Measurements from ENCODE around the gene PRM2.
"Not testable (repeated sequence)": the region's sequence is repeated elsewhere in the genome, so short reads cannot be mapped to it uniquely, and the experiment has no call there.

The PRM2 gene

DNA sequence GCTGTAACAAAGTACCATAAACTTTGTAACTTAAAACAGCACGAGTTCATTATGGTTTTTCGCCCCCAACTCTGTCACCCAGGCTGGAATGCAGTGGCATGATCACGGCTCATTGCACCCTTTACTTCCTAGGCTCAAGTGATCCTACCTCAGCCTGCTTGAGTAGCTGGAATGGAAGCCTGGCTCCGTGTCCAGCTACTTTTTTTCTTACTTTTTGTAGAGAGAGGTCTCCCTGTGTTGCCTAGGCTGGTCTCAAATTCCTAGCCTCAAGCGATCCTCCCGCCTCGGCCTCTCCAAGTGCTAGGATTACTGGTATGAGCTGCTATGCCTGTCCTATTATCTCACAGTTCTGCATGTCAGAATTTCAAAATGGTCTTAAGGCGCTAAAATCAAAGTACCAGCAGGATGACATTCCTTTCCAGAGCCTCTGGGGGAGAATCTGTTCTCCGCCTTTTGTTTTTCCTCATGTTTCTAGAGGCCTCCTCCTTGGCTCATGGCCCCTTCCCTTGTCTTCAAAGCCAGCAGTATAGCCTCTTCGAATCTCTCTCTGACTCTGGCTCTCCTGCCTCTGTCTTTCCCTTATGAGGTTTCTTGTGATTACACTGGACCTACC, 14.9 kb upstream of the PRM2 start:
- DNase-seq: no peak
- intact Hi-C loops (cut with DNase I): no loop called here

DNA sequence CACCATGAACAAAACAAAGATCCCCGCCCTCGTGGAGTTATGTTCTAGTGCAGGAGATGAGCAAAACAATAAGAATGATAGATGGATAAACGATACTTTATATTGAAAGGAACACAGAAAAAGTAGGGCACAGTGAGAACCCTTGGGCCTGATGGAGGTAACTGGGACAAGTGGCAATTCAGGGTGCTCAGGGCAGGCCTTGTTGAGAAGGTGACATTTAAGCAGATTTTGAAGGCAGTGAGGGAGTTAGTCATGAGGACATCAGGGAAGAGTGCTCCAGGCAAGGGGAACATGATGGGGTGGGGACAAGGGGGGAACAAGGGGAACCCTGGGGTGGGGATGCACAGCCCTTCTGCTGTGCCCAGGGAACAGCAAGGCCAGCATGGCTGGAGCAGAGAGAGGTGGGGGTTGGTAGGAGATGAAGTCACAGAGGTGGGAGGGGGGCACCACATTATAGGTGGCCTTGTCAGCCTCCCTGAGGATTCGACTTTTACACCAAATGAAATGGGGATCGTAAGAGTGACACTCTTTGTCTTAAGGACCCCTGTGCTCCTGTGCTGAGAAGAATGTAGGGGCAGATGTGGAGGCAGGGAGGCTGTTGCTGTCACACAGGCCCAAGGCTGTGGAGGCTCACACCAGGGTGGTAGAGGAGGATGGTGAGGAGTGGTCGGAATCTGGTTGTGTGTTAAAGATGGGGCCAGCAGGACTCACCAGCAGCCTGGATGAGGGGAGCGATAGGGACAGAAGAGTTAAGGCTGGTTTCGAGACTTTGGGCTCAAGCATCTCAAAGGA, 14.0 kb upstream of the PRM2 start:
- intact Hi-C loops (cut with DNase I): no loop called here
- DNase-seq: no peak

DNA sequence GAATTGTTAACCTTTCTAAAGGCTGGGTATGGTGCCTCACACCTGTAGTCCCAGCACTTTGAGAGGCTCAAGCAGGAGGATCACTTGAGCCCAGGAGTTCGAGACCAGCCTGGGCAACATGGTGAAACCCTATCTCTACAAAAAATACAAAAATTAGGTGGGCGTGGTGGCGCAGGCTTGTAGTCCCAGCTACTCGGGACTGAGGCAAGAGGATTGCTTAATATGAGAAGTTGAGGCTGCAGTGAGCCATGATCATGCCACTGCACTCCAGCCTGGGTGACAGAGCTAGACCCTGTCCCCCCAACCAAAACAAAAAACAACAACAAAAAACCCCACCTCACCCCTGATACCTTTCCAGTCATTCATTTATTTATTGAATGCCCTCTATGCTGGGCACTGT, 13.4 kb upstream of the PRM2 start:
- DNase-seq; intact Hi-C loops (cut with DNase I): not testable (repeated sequence)

DNA sequence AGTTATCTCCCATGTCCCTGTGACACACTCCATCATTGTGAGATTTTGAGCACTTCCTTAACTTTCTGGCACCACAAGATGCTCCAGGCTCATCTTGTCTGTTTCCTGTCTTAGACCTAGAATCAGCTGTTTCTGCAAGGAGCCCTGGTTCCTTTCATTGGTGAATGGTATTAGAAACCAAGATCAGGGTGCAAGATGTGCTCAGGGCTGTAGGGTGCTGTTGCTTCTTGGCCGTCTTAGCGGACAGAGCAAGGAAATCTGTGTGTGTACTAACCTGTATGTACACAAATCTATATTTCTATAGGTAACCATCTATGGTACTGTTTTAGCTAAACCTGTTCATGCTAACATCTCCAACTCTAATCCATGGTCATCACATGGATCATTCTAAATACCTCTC, 12.9 kb upstream of the PRM2 start:
- intact Hi-C loops (cut with DNase I): no loop called here
- DNase-seq: no peak

DNA sequence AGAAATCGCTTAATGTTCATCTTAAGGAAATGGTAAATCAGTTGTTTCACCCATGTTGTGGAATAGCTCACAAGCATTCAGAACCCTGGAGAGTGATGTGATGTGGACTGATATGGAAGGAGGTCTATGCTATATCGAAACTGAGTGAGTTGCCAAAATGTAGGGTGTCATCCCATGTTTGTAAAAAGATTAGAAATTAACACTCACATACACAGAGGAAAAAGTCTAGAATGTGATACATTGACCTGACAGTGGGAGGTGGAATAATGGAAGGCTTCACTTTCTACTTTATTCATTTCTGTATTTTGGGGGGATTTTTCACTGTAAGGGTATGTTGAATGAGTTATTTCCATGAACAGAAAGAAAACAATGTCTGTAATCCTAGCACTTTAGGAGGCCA, 9.6 kb upstream of the PRM2 start:
- intact Hi-C loops (cut with DNase I): no loop called here
- no peak for DNase-seq

DNA sequence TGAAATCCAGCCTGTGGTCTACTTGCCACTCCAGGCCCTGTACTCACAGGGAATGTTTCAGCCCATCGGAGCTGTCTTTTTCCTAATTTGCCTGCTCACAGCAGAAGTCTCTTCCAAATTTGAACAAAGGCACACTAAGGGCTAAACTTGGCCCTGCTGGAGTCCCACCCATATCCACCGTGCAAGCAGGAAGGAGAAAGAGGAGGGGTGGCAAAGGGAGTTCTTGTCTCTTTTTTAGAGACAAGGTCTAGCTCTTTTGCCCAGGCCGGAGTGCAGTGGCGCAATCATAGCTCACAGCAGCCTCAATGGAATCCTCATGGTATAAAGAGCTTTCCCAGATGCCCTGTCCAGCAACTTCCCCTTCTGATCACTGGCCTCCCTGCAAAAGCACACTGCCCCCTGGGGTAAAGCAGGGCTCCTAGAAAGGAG, 7.6 kb upstream of the PRM2 start:
- intact Hi-C loops (cut with DNase I): no loop called here

DNA sequence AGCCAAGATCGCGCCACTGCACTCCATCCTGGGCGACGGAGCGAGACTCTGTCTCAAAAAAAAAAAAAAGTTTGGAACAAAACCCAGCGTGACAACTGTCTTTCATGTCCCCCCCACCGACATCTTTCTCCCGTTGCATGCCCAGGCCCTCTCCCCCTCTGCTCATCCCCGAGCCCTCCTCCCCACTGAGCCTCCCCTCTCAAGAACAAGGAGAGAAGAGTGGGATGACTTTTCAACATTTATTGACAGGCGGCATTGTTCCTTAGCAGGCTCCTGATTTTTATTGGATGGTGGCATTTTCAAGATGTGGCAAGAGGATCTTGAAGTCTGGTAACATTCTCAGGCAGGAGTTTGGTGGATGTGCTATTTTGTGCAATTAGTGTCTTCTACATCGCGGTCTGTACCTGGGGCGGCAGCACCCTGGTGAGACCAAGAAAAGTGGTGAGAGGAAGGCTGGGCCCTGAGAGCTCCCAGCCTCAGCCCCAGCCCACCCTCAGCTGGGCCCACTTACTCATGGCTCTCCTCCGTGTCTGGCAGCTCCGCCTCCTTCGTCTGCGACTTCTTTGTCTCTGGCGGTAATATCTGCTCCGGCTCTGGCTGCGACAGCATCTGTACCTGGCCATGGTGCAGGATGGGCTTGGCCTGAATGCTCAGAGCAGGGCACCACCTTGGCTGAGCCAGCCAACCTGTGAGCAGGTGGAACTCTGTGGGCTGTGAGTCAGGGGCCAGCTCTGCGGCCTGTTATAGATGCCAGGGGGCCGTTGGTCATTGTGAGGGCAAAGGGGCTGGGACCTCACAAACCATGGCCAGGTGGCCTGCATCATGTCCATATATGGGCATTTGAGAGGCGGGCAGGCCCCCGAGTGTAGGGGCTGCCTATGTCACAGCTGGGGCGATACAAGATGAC, 4.6 kb upstream of the PRM2 start, which contains the start of gene PRM1:
Gene PRM1 (minus strand): TSS at position 715 of the 907 bp plus-strand sequence. CDS start 92 bp downstream, at position 623.
- intact Hi-C loops (cut with DNase I): no loop called here
- no peak for DNase-seq

More for the DNA sequence above, 7.6 kb upstream of the PRM2 start:
- DNase-seq: no peak

DNA sequence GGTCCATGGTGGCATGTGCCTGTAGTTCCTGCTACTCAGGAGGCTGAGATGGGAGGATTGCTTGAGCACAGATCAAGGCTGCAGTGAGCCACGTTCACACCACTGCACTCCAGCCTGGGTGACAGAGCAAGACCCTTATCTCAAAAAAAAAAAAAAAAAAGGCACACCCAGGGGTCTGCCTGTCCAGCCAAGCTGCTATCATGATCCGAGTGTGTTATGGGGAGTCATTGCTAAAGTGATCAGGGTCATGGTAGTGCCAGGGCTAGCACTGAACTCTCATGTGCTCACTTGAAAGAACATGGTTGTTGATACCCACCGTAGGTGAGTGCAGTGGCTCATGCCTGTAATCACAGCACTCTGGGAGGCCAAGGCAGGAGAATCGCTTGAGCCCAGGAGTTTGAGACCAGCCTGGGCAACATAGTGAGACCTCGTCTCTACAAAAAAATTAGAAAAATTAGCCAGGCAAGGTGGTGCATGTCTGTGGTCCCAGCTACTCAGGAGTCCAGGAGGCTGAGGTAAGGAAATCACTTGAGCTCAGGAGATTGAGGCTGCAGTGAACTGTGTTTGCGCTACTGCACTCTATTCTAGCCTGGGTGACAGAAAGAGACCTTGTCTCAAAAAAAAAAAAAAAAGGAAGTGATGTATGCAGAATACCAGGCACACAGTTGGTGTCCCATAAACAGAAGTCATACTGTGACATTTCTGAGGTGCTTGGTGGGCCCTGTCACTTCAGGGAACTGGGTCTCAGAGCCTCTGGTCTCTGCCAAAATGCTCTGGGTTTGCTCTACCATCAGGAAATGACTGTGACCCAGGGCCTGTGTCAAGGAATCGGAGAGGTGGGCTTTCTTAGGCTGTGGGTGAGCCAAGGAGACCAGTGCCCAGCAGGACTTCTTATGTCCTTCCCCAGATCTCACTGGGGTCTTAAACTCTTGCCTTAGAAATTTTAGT, 2.7 kb upstream of the PRM2 start:
- intact Hi-C loops (cut with DNase I): no loop called here
- peak in 1 of 10 donors; percentile 3 for DNase-seq

DNA sequence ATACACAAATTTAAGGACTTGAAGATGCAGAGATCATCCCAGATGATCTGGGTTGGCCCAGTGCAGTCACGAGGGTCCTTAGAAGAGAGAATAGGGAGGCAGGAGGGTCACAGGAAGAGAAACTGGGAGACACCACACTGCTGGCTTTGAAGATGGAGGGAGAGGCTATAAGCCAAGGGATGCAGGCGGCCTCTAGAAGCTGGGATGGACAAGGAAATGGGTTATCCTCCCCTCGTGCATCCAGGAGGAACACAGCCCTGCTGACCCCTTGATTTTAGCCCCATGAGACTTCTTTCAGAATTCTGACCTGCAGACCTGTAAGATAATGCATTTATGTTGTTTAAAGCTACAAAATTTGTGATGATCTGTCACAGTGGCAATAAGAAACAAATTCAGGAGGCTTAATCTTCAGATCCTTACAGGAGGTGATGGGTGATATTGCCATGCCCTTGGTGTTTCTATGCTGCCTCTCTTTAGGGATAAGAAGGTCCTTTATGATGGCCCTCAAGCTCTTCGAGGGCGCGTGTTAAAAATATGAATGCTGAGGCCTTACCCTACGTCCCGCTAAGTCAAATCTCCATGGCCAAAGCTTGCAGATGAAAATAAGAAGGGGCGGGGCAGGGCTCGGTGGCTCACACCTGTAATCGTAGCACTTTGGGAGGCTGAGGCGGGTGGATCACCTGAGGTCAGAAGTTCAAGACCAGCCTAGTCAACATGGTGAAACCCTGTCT, 1.5 kb upstream of the PRM2 start:
- peak in 1 of 10 donors; percentile 16 for DNase-seq
- intact Hi-C loops (cut with DNase I): no loop called here

DNA sequence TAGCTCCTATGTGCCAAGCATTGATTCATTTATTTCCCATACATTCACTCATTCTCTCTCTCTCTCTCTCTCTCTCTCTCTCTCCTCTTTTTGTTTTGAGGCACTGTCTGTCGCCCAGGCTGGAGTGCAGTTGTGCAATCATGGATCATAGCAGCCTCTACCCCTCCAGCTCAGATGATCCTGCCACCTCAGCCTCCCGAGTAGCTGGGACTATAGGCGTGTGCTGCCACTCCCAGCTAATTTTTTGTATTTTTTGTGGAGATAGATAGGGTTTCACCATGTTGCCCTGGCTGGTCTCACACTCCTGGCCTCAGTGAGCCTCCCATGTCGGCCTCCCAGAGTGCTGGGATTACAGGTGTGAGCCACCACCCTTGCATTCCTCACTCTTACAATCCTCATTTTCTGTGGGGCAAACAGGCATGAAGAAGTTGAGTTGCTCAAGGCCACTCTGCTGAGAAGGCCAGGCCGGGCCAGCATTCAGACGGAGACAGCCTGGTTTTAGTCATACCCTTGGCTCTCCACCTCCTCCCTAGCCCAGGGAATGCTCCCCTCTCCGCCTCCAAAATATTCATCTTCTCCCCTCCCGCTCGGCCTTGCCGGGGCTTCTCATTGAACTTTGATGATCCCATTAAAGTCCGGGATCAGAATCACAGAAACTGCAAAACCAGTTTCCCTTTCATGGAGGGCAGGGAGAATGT, 765 bp upstream of the PRM2 start:
- intact Hi-C loops (cut with DNase I): no loop called here
- DNase-seq: peak in 1 of 10 donors; percentile 6

DNA sequence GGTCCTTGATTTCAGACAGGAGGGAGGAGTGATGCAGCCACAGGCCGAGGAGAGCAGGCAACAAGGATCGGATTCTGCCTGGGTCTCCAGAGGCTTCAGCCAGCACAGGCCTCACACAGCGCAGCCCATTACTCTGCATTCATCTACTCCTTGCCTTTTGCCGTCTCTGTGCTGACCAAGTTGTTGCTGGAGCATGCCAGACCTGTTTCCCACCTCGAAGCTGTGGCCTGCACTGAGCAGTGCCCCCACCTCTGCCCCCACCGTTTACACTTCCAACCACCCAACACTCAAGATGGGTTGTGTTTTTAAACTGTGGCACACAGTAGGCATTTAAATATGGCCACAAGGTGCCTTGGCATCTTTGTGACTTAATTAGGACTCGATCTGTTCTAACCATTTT, 1.3 kb downstream of the PRM2 start:
- intact Hi-C loops (cut with DNase I): no loop called here
- DNase-seq: no peak

DNA sequence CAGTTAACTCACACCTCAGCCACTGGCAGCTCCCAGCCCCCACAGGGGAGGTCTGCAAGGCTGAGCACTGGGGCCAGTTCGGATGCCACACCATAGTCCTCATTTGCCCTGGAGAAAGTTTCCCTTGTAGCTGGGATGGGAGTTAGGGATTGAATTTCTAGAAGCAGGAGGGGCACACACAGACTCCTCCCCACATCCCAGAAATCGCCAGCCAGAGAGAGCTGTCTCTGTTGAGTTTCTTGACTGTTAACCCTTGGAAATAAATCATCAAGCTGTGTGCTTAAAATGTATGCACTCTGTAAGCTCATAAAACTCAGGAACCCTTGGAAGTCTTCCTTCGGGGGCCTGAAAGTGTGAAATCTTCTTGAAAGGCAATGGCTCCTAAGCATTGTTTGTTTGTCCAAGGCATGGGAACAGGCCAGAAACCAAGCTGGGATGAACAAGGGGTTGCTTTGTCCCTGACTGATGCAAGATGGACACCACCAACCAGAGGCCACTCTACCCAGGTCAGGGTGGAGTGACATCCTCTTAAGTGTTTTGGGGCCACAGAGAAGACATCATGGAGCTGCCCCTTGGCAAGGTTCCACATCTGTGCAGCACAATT, 2.5 kb downstream of the PRM2 start:
- no peak for DNase-seq
- intact Hi-C loops (cut with DNase I): no loop called here

DNA sequence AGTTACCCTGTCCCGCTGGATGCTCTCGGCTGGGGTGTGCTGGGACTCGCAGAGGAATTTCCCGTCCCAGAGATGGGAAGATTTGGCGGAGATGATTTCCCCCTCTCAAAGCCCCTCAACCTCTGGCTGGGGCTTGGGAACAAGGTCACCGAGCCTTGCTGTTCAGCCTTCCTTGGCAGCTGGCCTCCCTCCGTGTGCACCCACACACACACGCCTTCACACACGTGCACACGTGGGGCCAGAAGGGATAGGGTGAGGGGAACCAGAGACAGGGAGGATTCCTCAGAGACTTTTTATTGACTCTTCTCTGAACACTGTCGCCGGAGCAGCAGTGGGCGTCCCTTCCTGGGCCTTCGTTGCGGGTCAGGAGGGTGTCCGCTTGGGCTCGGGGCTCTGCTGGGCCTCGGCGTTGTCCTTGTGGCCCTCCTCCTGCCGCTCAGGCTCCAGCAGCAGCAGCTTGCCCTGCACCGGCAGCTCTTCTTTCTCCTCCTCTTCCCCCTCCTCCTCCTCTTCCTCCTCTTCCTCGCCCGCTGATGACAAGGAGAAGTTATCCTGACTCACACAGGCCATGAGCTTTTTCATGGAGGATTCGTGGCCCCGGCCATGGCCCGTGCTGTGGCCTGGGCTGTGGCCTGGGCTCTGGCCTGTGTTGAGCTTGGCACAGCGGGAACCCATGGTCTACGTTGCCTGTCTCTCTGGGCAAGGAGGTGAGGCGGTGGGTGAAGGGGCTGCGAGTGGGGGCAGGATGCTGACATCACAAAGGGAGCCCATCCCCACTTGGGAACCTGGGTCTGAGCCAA, 3.2 kb downstream of the PRM2 start, which contains the start of gene PRM3:
Gene PRM3 (minus strand): TSS at position 709 of the 800 bp plus-strand sequence. CDS start 34 bp downstream, at position 675.
- intact Hi-C loops (cut with DNase I): no loop called here
- peak in 1 of 10 donors; percentile 47 for DNase-seq

DNA sequence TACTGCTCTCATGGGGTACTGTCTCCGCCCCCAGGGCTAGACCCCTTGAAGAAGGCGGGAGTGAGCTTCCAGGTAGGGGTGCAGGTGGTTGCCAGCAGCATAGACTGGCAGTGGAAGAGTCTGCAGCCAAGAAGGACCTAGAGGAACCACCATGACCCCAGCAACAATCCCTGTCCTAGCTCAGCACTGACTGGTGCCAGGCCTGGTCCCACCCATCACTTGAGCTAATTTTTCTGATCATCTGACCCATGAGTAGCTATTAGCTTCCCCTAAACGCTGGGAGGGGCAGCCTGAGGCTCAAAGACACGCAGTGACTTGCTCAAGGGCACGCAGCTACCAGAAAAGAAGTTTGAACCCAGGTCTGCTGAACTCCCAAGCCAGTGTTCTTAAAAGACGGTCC, 3.8 kb downstream of the PRM2 start:
- intact Hi-C loops (cut with DNase I): no loop called here
- no peak for DNase-seq

DNA sequence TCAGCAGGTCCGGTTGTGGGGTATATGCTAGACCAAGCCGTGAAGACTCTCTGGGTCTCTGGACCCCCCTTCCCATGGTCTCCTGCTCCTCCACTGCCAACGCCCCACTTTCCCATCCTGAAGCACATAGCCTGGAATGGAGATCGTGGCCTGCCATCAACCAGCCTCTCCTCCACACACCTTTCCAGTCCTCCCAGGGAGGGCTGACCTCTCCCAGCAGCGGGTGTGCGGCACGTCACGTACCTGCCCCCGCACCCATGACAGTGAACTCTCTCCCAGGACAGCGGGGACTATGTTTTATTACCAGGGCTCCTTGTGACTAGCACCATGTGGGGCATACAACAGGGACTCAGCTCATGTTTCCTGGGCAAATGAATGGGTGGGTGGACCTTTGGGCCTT, 4.7 kb downstream of the PRM2 start:
- peak in 1 of 10 donors; percentile 35 for DNase-seq
- intact Hi-C loops (cut with DNase I): no loop called here

DNA sequence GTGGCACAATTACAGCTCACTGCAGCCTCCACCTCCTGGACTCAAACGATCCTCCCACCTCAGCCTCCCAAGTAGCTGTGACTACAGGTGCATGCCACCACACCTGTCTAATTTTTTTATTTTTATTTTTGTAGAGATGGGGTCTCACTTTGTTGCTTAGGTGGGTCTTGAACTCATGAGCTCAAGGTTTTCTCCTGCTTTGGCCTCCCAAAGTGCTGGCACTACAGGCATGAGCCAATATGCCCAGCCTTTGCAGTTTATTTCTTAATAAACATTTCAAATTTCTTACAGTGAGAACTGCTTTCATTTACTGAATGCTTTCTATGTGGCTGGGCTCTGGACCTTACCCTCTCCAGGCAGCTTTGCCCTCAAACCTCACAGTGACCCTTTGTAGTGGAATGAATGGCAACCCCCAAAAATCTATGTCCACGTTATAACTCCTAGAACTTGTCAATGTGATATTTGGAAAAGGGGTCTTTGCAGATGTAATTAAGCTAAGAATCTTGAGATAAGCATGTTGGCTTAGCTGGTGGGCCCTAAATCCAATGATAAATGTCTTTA, 5.6 kb downstream of the PRM2 start:
- DNase-seq: no peak
- intact Hi-C loops (cut with DNase I): no loop called here

DNA sequence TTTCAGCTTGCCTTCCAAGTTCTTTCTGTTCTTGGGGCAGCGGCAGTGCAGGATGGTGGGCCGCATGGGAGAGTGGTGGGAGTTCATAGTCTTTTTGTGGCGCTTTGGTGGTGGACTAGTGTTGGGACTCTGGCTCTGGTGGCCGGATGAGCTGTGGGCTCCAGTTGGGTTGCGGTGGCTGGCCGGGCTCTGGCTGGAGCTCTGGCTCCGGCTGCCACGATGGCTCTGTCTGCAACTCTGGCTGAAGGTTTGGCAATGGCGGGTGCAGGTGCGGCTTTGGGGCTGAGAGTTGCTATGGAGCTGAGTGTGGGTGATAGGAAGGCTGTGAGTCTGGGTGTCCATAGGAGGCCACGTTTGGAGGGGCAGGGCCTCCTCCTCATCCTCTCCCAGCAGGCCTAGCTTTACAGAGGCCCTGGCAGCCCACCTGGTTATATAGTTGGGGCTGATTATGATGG, 7.3 kb downstream of the PRM2 start, which contains the start of gene TNP2:
Gene TNP2 (minus strand): TSS at position 405 of the 455 bp plus-strand sequence. CDS start 63 bp downstream, at position 342.
- intact Hi-C loops (cut with DNase I): no loop called here
- peak in 1 of 10 donors; percentile 51 for DNase-seq

All from posterior cingulate gyrus (tissue), 11 donors.